ACC112 (cell line): ENCODE measurements around the gene SPATA32.
"Not testable (repeated sequence)": the region's sequence is repeated elsewhere in the genome, so short reads cannot be mapped to it uniquely, and the experiment has no call there.

ENCODE experiments used
- H2AFZ ChIP-seq: fragments of 200-600 bp; sonication (generic); one replicate; pipeline ENCODE4 v1.6.0; 2017; ENCODE audit warnings: antibody characterized with exemption, low read length; ENCODE audit not compliant: unreplicated experiment
- H3K27ac ChIP-seq: fragments of 200-600 bp; sonication (generic); 2 replicates; pipeline ENCODE4 v1.5.1; 2014; ENCODE audit warnings: low read depth, mild to moderate bottlenecking, antibody characterized with exemption, low read length, moderate library complexity
- H3K27me3 ChIP-seq: fragments of 200-600 bp; sonication (generic); 2 replicates; pipeline ENCODE4 v1.6.1; 2014; ENCODE audit warnings: mild to moderate bottlenecking, antibody characterized with exemption, low read length, moderate library complexity, mixed read lengths; ENCODE audit not compliant: insufficient read depth
- H3K36me3 ChIP-seq: fragments of 200-600 bp; sonication (generic); 2 replicates; pipeline ENCODE4 v1.6.1; 2016; ENCODE audit warnings: mild to moderate bottlenecking, antibody characterized with exemption, low read length, moderate library complexity, mixed read lengths; ENCODE audit not compliant: insufficient read depth
- H3K4me1 ChIP-seq: fragments of 200-600 bp; sonication (generic); one replicate; pipeline ENCODE4 v1.6.1; 2016; ENCODE audit warnings: low read length, mixed read lengths; ENCODE audit not compliant: insufficient read depth, unreplicated experiment, control insufficient read depth
- H3K4me3 ChIP-seq: fragments of 200-600 bp; sonication (generic); 2 replicates; pipeline ENCODE4 v1.5.1; 2014; ENCODE audit warnings: mild to moderate bottlenecking, low read depth, low read length
- H3K79me2 ChIP-seq: fragments of 200-600 bp; sonication (generic); one replicate; pipeline ENCODE4 v1.6.0; 2016; ENCODE audit warnings: low read length; ENCODE audit not compliant: control insufficient read depth, unreplicated experiment, insufficient read depth

SPATA32 gene

GRCh38 chr17:45258981-45259380, 2.9 kb downstream of the SPATA32 start:
- Histone ChIP-seq H3K36me3 (peaks cover 11% of the 10 kb centered on the region; the same call in 1 of the 2 replicates), H3K79me2 (no peaks in the 10 kb centered on the region), H2AFZ (no peak overlapping the region), H3K4me3 (no peak overlapping the region), H3K4me1 (peaks cover 15% of the 10 kb centered on the region), H3K27ac (no peak overlapping the region), H3K27me3 (no peaks in the 10 kb centered on the region)

GRCh38 chr17:45257115-45257514, 4.8 kb downstream of the SPATA32 start:
- H3K27me3 ChIP-seq, result no peaks in the 10 kb centered on the region
- no peak overlapping the region for H3K27ac ChIP-seq
- peaks cover 8% of the 10 kb centered on the region for H3K4me1 ChIP-seq

DNA sequence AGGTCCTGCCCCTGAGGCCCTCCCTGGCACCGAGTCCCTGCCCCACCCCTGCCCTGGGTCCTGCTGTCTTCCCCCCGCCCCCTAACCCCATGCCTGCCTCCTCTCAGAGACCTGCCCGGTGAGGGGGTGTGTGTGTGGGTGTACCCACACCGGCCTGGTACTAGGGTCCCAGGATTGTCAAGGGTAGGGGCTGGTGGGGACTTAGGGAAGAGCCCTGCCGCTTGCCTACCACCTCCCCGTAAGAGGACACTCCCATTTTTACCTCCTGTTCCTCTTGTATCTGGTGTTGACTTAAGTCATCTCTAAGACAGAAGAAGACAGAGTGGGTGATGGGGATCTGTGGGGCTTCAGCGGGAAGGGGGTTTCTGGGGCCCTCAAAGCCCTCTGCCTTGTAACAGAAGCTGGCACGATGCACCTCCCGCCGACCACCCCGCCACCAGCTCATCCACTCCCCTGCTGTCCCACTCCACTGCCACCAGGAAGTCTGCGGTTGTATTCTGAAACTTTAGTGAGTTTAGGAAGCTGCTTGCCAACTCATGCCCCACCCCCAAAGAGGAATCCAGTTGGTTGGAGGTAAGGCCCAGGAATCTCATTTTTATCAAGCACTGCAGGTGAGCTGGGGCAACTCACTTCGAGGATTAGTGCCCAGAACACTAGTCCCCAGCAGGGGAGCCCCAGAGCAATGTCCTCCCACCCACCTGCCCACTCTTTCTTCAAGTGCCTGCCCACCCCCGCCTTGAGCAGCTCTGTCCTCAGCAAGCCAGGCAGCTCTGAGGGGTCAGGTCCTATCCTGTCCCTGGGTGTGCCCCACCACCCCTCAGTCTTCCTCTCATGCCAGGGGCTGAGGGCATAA, 5.6 kb downstream of the SPATA32 start:
- Histone ChIP-seq H2AFZ (no peak overlapping the region), H3K27me3 (no peaks in the 10 kb centered on the region), H3K79me2 (no peaks in the 10 kb centered on the region), H3K4me3 (no peak overlapping the region), H3K4me1 (peaks cover 2% of the 10 kb centered on the region), H3K27ac (no peak overlapping the region), H3K36me3 (no peaks in the 10 kb centered on the region)

More at GRCh38 chr17:45257115-45257514, 4.8 kb downstream of the SPATA32 start:
- H3K79me2 ChIP-seq, result no peaks in the 10 kb centered on the region
- no peak overlapping the region for H2AFZ ChIP-seq
- H3K36me3 ChIP-seq, result no peaks in the 10 kb centered on the region
- H3K4me3 ChIP-seq, result no peak overlapping the region

DNA sequence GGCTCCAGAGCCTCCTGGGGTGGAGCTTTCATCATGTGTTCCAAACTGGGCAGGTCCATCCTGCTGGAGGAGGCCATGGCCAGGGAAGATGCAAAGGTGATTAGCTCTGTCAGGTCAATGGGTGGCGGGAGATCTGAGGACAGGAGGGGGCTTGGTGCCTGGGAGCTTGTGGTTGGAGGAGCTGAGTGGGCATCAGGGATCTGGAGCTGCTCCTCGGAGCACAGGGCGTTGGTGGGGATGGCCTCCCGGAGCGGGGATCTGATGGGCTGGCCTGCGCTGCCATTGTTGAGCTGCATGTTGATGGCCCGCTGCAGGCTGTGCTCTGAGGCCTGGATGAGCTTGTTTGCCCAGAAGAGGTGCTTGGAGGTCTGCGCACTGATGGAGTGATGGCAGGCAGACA, 6.5 kb downstream of the SPATA32 start:
- H3K4me1 ChIP-seq, result no peaks in the 10 kb centered on the region
- no peak overlapping the region for H3K4me3 ChIP-seq
- H2AFZ ChIP-seq, result no peak overlapping the region
- no peak overlapping the region for H3K27ac ChIP-seq
- no peaks in the 10 kb centered on the region for H3K79me2 ChIP-seq
- H3K27me3 ChIP-seq, result no peaks in the 10 kb centered on the region
- H3K36me3 ChIP-seq, result no peaks in the 10 kb centered on the region

- Histone ChIP-seq H3K4me1 (no peaks in the 10 kb centered on the region), H3K27ac (no peak overlapping the region), H3K36me3 (no peaks in the 10 kb centered on the region), H2AFZ (no peak overlapping the region), H3K27me3 (no peaks in the 10 kb centered on the region), H3K4me3 (no peak overlapping the region), H3K79me2 (no peaks in the 10 kb centered on the region)
These were observed 8.0 kb downstream of the SPATA32 start for GRCh38 chr17:45253879-45254278.

- H3K4me3 ChIP-seq, result not testable (repeated sequence)
These were observed 8.7 kb downstream of the SPATA32 start for GRCh38 chr17:45253237-45253636.

DNA sequence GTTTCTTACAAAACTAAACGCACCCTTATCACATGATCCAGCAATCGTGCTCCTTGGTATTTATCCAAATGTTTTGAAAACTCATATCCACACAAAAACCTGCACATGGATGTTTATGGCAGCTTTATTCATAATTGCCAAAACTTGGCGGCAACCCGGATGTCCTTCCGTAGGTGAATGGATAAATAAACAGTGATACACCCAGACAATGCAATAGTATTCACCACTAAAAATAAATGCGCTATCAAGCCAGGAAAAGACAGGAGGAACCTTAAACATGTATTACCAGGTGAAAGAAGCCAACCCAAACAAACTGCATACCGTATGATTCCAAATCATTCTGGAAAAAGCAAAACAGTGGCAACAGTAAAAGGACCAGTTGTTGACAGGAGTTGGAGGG, 10.0 kb downstream of the SPATA32 start:
- Histone ChIP-seq H2AFZ (no peak overlapping the region), H3K4me3 (no peak overlapping the region), H3K27me3 (no peaks in the 10 kb centered on the region), H3K36me3 (no peaks in the 10 kb centered on the region), H3K79me2 (no peaks in the 10 kb centered on the region), H3K27ac (no peak overlapping the region), H3K4me1 (no peaks in the 10 kb centered on the region)

More at GRCh38 chr17:45253237-45253636, 8.7 kb downstream of the SPATA32 start:
- not testable (repeated sequence) for H2AFZ ChIP-seq, H3K36me3 ChIP-seq, H3K4me1 ChIP-seq, H3K79me2 ChIP-seq, H3K27me3 ChIP-seq, H3K27ac ChIP-seq

GRCh38 chr17:45248132-45248957, 13.5 kb downstream of the SPATA32 start:
- Histone ChIP-seq H3K4me1 (peaks cover 7% of the 10 kb centered on the region), H2AFZ (peak overlapping the region; percentile 86), H3K27ac (no peak overlapping the region), H3K27me3 (no peaks in the 10 kb centered on the region), H3K79me2 (no peaks in the 10 kb centered on the region), H3K36me3 (no peaks in the 10 kb centered on the region), H3K4me3 (peak overlapping the region; percentile 74)

DNA sequence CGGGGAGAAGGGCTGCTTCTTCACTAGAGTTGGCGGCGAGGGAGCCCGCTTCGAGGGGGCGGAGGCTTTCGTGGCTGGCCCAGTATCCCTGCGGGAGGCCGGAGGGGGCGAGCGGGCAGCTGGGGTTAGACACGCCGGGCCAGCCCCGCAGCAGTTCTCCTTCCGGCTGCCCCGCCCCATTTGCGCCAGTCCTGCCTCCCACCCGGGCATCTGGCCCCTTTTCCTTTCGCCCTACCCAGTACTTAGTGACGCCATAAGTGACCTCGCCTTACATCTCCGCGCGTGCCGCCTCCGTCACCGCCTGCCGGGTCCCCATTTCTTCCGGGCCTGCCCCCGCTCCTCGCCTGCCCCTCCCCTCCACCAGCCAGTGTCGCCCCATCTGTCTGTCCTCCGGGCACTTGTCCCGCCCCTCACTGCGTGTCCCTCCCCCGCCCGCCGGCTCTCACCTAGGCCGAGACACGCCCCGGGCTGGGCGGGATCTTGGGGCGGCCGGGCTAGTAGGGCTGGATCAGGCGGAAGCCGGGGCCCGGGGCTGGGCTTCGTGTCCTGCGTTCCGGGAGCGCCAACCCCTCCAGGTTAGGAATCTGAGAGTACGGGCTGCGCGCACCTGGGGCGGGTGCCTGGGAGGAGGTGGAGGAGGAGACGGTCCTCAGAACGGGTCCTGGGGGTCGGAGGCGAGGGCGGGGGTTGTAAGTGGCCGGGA, 14.3 kb downstream of the SPATA32 start:
- H3K36me3 ChIP-seq, result no peaks in the 10 kb centered on the region
- no peaks in the 10 kb centered on the region for H3K79me2 ChIP-seq
- H3K27ac ChIP-seq, result no peak overlapping the region
- peaks cover 7% of the 10 kb centered on the region for H3K4me1 ChIP-seq
- H3K27me3 ChIP-seq, result no peaks in the 10 kb centered on the region
- H2AFZ ChIP-seq, result peak overlapping the region; percentile 86
- peak overlapping the region; percentile 74 for H3K4me3 ChIP-seq

GRCh38 chr17:45246861-45247428, 14.9 kb downstream of the SPATA32 start:
- no peaks in the 10 kb centered on the region for H3K79me2 ChIP-seq
- H2AFZ ChIP-seq, result peak overlapping the region; percentile 86
- no peaks in the 10 kb centered on the region for H3K27me3 ChIP-seq
- H3K36me3 ChIP-seq, result no peaks in the 10 kb centered on the region
- H3K27ac ChIP-seq, result no peak overlapping the region
- H3K4me1 ChIP-seq, result peaks cover 7% of the 10 kb centered on the region
- peak overlapping the region; percentile 74 for H3K4me3 ChIP-seq
